Ishikawa (cell line): ENCODE data around the gene P2RX4.

Experiments
- FOXM1 ChIP-seq: IDR thresholded peaks from 2 replicates; pipeline ENCODE4 v1.6.1; 2012; ENCODE audit warnings: low read depth, borderline replicate concordance
- REST ChIP-seq: IDR thresholded peaks from 2 replicates; pipeline ENCODE4 v1.6.1; 2012; ENCODE audit warnings: low read depth, mild to moderate bottlenecking
- TAF1 ChIP-seq: IDR thresholded peaks from 2 replicates; pipeline ENCODE4 v1.6.1; 2012; ENCODE audit warnings: low read depth, mild to moderate bottlenecking
- YY1 ChIP-seq: IDR thresholded peaks from 2 replicates; pipeline ENCODE4 v1.6.1; 2012; ENCODE audit warnings: low read depth
- ZBTB7A ChIP-seq: IDR thresholded peaks from 2 replicates; pipeline ENCODE4 v1.6.1; 2012; ENCODE audit warnings: low read depth

DNA sequence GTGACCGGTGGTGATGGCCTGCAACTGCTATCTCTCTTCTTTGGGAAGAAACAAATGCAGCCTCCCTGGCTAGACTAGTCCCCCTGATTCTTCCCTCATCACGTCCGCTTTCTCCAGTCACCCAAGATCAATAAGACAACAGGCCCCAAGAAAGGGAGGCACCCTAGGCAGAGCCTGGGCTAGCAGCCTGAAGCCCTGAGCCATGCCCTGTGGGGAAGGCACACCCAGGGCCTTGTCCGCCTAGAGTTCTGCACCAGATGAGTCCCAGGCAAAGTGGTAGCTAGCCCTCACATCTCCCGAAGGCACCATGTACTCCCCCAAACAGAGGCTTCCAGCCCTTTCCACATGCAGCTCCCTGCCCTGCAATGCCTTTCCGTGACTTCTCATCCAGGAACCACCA lies 51.5 kb downstream of the P2RX4 start:
- TF ChIP-seq YY1 (no peak), ZBTB7A (no peak), REST (no peak), TAF1 (no peak), FOXM1 (no peak)
